HG02884 (cell line): ENCODE data around the gene MRPS18A.
A peak's percentile ranks its signal among the peaks of the same experiment; 100 is the strongest.

Source experiments
- ATAC-seq: cut with Tn5 transposase; IDR thresholded peaks from one replicate; pipeline ENCODE4 v1.9.1; 2021; ENCODE audit warnings: mild to moderate bottlenecking, moderate library complexity; ENCODE audit not compliant: unreplicated experiment

MRPS18A gene

DNA sequence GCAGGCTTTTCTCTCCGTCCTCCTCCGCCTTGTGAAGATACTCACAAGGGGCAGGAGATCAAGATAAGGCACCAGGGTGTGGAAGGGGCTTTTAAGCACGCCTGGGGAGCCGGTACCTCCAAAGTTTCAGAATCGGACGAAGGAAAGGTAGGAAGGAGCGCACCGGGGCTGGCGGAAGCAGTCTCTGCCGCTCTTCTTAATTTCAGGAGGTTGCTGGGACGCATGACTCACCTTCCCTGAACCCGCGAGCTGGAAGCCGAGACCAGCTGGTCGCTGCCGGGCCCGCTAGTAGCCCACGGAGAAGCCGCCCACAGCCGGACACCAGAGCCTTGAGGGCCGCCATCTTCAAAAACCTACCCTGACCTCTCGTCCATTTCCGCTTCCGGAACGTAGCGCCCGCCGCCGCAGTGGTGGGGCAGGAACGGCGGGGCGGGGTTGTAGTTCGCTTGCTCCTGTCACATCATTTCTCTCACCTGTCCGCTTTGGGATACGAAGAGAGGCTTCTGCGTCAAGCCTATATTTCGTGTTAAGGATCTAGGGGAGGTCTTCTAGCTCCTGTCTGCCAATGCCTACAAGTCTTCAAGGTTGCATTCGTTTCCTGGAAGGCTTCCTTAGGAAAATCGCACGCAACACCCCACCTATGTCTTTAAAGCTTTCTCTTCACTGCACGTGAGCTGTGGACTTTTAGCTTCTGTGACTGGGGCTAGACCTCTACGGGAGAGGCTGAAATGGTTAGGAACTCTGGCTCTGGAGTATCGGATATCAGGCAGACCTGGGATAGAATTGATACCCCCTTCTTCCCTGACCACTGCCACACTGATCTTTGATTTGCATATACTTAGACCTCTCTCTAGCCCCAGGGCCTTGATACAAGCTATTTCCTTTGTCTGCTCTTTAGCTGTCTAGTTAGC is at the start of gene MRPS18A:
MRPS18A (minus strand) TSS at position 355 of the 911 bp plus-strand sequence; CDS start at position 343, 12 bp downstream.
- ATAC-seq = peak; percentile 71

GRCh38 chr6:43736844-43737243 is 49.3 kb upstream of the MRPS18A start:
- no peak for ATAC-seq

DNA sequence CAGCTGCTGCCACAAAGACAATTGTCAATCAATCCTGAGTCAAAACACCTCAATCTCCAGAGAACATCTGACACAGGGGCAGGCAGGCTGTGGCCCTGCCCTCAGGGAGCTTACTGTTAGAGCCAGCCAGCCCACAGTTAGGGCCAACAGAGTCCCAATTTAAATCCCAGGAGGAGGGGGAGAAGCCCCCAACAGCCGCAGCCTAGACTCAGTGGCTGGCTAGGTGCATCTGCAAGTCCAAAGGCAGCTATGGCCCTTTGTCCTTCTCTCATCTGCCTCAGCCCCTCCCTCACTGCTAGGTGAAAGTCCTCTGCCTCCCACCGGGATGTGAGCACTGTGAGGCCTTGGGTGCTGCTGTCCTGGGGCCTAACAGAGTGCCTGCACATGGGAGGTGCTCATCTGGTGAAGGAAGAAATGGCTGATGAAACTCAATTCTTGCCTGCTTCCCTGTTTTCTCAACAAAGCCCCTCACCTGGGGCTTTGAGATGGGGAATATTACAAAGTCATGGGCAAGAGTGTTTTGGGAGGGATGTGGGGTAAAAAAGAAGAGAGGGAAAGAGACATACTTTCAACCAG is 48.7 kb upstream of the MRPS18A start:
- ATAC-seq = no peak

DNA sequence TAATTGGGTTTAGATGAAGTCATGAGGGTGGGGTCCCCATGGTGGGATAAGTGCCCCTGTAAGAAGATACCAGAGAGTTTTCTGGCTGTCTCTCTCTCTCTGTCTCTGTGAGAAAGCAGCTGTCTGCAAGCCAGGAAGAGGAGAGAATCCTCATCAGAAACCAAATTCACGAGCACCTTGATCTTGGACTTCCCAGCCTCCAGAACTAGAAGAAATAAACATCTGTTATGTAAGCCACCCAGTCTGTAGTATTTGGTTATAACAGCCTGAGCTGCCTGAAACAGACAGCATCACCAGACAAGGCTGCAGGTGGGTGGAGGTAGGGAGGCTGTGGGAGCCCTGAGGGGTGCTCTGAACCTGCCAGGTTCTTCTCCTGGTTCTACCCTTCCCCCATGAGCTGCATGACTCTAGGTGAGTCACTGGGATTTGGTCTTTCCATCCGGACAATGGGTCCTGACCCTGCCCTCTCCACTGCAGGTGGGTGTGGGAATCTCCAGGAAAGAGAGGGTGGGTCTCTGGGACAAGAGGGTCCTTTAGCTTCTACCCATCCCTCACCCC is 48.1 kb upstream of the MRPS18A start:
- ATAC-seq = no peak

DNA sequence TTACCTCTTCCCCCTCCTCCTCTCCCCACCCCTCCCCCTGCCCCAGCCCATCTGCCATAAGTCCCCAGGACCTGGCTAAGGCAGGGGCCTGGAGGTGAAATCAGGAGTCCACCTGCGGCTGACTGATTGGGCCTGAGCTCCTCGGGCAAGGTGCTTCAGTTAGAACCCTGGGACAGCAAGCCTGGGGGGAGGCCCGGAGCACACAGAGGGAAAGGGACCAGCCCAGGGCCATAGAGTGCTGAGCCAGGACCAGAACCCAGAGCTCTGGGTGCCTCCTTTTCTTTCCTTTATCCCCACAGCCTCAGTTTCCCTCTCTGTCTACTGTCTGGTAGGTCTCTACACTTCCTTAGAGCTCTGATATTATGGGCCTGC is 46.7 kb upstream of the MRPS18A start:
- no peak for ATAC-seq

GRCh38 chr6:43733471-43734293 is 46.1 kb upstream of the MRPS18A start:
- ATAC-seq = no peak

DNA sequence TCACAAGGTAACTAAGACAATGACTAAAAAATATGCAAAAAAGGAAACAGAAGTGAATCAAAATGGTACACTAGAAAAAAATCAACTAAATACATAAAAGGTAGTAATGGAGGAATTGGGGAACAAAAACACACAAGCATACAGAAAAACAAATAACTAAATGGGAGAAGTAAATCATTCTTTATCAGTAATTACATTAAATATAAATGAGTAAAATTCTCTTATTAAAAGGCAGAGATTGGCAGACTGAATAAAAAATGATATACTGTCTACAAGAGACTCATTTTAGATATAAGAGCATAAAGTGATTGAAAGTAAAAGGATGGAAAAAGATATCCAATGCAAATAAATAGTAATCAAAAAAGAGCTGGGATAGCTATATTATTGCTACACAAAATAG is 43.0 kb upstream of the MRPS18A start:
- ATAC-seq = no peak

DNA sequence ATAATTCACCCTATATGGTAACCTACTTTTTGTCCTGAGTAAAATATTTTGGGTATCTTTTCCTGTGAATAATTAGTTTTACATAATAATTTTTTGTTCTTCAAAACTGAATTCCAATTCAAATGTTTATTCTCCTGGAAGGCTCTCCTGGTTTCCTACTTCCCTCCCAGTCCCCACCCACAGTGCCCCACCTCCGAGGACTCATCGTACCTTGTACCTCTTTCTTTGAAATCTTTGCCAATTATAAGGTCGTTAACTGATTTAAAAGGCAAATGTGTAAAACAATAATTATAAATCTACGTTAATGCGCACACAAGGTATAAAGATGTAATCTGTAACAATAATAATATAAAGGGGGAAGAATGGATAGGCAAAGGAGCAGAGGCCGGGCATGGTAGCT is 41.9 kb upstream of the MRPS18A start:
- no peak for ATAC-seq

- no peak for ATAC-seq
Measured at GRCh38 chr6:43728586-43728985, 41.0 kb upstream of the MRPS18A start.

- no peak for ATAC-seq
Measured at GRCh38 chr6:43727634-43728033, 40.0 kb upstream of the MRPS18A start.

GRCh38 chr6:43725643-43726580 is 38.3 kb upstream of the MRPS18A start:
- no peak for ATAC-seq

DNA sequence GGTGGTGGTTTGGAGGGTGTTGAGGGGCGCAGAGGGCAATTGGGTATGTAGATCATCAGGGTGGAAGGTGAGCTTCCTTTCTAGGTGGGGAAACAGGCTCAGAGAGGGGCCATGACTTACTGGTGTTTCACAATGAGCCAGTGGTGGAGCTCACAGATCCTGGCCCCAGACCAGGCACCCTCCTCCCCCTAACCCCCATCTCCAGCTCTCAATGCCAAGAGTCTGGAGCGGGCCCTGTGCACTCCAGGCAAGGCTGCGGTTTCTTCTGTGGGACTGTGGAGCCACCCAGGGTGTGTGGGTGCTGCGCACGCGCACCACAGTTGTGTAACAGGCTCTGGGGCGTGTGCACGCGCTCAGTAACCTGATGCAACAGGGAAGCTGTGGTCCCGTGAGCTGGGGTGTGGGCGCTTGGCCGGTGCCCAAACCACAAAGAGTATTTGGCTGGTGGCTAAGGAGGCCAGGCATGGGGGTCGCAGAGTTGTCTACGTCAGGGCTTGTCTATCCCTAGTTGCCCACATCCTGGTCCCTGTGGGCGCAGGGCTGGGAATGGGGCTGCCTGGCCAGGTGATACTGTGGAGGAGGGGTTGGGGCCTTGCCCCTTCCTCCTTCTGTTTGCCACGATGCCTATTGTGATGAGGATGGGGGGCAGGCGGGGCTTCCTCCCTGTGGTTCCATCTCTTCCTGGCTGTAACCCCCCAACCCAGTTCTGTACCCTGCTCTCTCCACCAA is 37.5 kb upstream of the MRPS18A start:
- peak; percentile 74 for ATAC-seq

- no peak for ATAC-seq
Measured at GRCh38 chr6:43724354-43724753, 36.8 kb upstream of the MRPS18A start.

DNA sequence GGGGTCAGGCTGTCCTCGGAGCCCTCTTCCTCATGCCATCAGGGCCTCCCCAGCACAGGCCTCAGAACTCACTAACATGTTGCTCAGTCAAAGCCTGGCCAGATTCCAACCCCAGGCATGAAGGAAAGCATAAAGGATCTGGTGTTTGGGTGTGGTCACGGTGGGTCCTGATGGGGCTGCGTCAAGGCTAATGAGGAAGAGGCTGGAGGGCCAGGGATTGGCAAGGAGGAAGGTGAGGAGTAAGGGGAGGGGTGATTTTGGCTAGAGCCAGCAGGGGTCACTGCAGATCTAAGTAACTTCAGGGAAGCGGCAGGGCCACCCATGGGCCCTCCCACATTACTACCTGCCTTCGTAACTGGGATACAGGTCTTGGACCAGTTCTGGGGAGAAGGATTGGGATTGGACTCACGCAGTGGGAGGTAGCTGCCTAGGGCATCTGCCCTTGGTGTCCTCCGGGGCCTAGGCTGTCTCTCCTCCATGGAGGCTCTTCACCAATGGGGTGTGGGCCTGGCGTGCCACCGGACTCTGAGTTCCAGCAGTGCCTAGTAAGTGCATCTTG is 36.2 kb upstream of the MRPS18A start:
- no peak for ATAC-seq

- no peak for ATAC-seq
Measured at GRCh38 chr6:43722920-43723545, 35.4 kb upstream of the MRPS18A start.

DNA sequence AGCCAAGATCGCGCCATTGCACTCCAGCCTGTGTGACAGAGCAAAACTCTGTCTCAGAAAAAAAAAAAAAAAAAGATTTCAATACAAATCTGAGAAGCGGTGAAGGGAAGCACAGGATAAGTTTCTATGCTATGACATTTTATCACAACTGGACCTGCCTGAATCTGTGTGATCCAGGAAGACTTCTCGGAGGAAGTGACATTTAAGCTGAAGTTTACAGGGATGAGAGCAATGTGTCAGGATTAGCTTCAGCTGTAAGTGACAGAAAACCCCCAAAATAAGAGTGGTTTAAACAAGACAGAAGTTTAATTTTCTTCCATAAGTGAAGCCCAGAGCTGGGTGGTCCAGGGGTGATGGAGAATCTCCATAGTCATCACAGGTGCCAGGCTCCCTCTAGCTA is 33.4 kb upstream of the MRPS18A start:
- ATAC-seq = no peak

DNA sequence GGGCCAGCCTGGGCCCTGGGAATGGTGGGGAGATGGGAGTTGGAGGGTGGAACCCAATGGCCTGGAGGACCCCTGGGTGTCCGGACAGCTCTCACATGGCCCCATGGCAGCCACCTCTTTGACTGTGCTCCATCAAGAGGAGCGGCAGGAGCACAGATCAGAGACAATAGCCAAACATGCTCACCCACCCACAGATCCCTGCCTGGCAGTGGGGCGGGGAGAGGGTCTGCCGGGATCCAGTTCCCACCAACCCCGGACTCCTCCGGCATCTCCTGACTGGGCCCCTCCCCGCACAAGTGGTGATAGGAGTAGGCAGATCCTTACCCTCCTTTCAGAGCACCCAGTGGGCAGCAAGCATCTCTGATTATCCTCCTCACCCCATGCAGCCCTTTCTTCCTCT is 31.9 kb upstream of the MRPS18A start:
- no peak for ATAC-seq

- no peak for ATAC-seq
Measured at GRCh38 chr6:43718387-43719105, 31.0 kb upstream of the MRPS18A start.
